Stimulated activated CD4-positive, alpha-beta T cell treated with anti-CD3 and anti-CD28 coated beads, TNF-alpha, amount 100 ng/mL, for 48 hours (primary cell): ENCODE results near the gene PPP1R1A.

ENCODE experiments used
- DNase-seq, 3 donors: peaks; one replicate each; pipeline ENCODE4 v3.0.0-alpha.2; 2020; ENCODE audit warnings: low read depth in 3 of 3

The PPP1R1A gene, protein sequence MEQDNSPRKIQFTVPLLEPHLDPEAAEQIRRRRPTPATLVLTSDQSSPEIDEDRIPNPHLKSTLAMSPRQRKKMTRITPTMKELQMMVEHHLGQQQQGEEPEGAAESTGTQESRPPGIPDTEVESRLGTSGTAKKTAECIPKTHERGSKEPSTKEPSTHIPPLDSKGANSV

DNA sequence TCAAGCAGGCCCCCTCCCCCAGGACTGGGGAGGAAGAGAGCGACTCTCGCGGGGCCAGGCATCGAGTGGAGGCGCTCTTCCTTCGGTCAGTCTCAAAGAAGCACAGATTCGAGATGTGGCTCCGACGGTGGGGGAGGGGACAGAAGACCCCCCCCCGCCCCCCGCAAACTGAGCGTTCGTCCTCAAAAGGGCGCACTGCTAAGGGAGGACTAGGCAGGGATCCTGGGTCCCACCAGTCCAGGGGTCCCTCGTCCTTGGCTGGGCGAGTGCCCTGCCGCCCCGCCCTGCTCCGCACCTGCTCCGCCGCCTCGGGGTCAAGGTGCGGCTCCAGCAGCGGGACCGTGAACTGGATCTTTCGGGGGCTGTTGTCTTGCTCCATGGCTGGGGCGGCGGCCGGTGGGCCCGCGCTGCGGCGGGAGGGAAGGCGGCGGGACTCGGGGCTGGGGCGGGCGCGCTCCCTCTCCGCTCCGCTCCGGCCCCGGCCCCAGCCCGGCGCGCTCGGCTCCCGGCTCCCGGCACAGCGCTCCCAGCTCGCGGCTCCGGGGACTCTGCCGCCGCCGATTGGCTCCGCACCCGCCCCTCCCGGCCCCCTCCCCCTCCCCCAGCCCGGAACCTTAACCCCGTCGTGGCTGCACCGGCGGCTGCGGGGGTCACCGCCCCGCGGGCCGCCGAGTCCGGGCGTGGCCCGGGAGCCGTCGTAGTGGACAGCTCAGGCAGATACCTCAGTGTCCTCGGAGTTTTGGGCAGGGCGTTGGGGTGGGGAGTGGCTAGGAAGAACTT is at the start of gene PPP1R1A:
Gene PPP1R1A, minus strand, starts transcription at position 550 of the 780 bp plus-strand sequence. Its CDS starts 171 bp downstream, at position 379.
- DNase-seq = no peak

DNA sequence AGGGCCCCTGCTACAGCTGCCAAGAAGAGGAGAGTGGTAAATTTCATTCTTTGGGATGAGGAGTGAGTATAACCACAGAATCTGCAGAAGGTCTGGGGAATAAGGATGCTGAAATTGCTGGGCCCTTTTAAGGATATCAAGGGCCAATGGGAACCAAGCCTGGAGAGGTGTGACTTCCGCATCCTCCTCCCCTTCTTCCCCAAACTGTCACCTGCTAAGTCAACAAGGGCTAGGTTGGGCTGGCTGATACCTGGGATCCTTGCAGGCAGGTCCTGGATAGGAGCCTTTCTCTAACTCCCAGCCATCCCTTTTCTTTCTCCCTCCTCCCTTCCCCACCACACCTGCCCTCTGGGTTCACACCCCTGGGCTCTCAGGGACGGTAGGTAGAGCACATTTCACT is 46.3 kb upstream of the PPP1R1A start, which contains the start of gene LACRT:
Gene LACRT, minus strand, starts transcription at position 101 of the 400 bp plus-strand sequence. Its CDS starts 54 bp downstream, at position 47.
- DNase-seq = no peak

DNA sequence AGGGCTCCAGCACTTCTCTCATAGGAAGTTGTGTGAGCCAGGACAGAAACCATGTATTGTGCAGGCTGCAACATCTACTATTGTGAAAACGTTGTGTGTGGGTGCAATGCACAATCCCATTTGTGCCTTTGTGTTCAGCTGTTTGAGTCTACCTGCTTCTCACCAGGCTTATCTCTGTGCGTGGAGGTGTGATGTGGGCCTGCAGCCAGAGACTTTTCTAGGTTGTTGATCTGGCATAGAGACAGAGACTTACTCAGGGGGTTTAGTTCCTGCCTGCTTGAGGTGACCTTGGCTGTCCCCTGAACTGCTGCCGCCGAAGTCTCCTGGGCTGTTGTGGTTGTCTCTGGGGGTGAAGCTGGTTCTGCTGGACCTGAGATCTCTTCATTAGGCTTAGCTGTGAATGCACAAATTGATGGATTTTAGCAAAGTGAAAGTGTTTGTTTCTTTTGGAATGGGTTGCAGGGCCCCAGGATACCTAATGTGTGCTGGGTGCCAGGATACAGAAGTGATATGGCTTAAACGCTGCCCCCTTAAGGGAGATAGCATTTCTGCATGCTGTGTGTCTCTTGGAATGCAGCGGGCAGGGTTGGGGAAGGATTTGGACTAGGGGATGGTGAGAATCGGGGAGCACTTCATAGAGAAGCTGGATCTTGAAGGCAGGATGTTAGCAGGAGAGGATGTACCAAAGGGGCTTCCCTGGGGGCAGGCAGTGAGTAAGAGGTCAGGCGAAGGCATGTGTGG is 43.7 kb upstream of the PPP1R1A start:
- no peak for DNase-seq

DNA sequence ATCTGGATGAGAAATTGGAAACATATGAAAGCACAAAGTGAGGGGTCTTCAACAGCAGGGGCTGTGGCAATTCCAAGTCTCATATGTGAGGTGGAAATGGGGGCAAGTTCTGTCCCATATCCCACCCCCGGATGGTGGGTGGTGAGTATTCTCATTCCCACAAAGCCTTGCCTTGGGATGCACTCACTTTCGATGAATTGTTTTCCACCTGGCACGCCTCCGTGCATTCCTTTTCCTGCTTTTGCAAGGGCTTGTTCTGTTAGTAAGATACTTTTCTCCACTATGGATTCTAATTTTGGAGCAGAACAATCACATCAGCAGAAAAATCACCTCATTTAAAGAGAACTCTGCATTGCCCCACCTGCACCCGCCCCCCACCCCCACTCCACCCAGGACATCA is 43.1 kb upstream of the PPP1R1A start:
- DNase-seq = no peak

DNA sequence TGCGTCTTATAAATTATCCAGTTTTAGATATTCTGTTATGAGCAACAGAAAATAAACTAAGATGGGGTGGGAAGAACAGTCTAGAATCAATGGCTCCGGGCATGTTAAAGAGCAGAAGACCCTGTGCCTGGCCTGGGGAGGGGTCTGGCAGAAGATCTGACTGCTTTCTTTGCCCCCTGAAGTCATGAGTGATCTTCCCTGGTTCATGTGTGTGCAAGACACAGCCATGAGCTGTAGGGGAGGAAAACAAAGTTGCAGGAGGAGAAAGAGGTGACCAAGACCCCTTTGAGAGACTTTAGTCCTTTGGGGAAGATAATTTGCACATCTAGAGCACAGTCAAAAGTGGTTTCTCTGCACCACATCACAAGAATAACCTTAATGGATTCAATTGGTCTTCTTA is 41.5 kb upstream of the PPP1R1A start:
- no peak for DNase-seq

DNA sequence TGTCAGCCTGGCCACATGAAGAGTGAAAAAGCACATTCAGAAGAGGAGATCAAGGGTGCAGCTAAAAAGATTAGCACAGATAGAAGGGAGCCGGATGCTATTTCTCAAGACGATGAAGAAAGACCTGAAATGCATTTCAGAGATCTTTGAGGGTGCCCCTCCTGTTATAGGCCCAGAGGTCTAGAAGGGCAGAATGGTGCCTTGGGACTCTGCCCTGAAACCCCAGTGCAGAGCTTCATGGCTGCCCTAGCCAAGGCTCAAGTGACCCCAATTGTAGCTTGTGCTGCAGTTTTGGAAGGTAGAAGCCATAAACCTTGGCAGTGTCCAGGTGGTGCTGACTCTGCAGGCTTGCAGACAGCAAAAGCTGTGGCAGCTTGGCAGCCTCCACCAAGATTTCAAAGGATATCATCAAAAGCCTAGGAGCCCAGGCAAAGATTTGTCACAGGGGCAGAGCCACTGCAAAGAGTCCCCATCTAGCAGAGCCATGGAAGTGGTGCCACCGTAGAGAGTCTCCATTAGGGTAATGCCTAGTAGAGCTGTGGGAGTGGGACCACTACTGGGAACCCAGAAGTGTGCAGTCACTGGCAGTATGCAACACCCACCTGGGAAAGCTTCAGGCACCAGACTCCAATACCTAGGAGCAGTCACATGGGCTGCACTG is 39.9 kb upstream of the PPP1R1A start:
- DNase-seq = no peak

DNA sequence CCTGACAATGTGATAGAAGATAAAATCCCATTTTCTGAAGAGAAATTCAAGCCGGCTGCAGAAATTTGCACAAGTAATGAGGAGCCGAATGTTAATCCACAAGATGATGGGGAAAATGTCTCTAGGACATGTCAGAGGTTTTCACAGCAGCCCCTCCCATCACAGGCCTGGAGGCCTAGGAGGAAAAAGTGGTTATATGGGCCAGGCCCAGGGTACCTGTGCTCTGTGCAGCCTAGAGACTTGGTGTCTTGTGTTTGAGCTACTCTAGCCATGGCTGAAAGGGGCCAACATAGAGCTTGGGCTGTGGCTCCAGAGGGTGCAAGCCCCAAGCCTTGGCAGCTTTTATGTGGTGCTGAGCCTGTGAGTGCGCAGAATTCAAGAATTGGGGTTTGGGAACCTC is 38.8 kb upstream of the PPP1R1A start:
- DNase-seq = no peak

DNA sequence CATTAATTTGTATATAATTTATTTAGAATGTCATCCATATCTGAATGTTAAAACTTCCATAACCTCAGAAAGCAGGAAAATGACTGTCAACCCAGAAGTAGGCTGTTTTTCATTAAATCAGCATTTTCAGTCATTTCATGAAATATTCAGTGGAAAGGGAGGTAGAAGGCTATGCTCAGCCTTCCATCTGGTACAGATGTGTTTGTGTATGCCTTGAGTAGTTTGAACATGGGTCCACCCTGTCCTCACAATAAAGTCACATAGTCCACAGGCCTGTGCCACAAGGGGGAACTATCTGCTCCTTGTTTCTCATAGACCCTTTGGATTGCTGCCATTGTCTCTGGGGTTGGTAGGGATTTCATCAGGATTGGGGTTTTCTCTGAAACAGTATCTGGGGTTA is 37.1 kb upstream of the PPP1R1A start:
- DNase-seq = no peak

DNA sequence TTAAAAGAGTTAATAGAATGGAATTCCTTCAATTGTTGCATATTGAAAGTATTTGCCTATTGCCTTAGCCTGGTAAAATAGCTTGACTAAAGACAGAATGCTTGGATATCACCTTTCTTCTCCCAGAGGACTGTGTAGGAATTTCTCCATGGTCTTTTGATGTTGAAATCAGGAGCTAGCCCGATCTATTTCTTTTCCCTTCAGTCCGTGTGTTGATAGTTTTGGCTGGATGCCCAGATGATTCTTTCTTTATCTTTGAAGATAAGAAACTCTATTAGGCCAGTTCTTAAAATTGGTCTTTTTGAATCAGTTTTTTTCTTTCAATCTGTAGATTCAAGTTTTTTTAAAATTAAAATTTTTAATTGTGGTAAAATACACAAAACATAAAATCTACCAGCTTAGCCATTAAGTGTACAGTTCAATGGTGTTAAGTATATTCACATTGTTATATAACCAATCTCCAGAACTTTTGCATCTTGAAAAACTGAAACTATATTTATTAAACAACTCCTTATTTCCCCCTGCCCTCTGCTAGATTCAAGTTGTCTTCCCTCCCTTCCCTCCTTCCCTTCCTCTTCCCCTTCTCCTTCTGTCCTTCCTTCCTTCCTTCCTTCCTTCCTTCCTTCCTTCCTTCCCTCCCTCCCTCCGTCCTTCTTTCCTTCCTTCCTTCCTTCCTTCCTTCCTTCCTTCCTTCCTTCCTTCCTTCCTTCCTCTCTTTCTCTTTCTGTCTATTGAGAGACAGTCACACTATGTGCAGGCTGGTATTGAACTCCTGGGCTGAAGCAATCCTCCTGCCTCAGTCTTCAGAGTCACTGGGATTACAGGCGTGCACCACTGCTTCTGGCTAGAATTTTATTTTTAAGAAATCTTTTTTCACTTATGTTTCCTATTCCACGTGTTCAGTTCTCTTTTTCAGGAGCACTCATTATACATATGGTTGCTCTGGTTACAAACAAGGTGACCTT is 36.1 kb upstream of the PPP1R1A start:
- DNase-seq = no peak

DNA sequence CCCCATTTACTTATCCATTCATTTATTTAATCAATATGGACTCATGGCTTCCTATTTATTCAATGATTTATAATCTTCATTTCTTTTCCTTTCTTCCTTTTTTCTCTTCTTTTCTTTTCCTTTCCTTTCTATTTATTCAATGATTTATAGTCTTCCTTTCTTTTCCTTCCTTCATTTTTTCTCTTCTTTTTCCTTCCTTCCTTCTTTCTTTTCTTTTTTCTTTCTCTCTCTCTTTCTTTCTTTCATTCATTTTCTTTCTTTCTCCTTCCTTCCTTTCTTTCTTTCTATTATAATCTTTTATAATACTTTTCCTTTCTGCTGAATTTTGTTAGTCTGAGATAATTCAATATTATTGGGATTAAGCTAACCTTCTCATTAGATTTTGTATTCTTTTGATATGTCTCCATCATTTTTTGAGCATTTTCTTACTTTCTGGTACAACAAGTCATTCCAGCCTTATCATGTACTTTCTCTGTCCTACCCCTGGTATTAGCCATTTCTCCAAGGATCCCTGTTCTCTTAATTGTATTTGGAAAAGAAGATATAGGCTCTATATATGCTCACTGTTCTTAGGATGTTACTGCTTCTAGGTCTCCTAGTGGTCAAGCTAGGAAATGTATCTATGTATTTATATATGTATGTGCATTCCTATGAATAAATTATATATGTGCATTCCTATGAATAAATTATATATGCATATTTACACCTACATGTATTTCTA is 34.2 kb upstream of the PPP1R1A start:
- no peak for DNase-seq

DNA sequence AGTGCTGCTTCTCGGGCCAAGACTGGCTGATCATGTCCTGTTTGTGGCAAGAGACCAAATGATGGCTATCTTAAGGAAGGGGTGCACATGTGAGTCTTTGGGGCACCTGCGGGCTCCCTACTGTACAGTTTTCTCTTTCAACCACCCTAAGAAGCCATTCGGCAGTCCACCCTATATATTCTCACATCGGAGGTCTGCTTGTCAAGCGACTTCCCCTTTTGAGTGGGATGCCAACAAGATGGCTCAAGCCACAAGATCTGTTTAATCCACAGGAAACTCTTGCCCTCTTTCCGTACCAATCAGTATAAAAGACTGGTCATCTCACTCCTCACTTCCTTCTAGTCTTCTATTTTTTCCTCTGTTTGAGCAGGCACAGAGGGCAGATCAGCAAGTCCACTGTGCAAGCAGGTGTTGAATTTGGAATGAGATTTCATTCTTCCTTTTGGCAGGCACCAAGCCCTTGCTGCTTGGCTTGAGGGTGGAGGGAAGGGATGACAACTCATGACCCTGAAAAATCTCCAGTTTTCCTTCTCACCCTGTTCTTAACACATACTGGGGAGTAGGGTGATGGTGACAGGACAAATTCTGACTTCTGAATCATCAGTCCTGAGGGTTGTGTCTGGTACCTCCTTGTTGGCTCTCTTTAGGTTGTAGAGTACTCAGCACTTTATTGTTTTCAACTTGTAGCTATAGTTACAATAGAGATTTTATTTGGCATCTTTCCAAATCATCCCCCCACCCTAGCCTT is 28.6 kb upstream of the PPP1R1A start:
- no peak for DNase-seq

DNA sequence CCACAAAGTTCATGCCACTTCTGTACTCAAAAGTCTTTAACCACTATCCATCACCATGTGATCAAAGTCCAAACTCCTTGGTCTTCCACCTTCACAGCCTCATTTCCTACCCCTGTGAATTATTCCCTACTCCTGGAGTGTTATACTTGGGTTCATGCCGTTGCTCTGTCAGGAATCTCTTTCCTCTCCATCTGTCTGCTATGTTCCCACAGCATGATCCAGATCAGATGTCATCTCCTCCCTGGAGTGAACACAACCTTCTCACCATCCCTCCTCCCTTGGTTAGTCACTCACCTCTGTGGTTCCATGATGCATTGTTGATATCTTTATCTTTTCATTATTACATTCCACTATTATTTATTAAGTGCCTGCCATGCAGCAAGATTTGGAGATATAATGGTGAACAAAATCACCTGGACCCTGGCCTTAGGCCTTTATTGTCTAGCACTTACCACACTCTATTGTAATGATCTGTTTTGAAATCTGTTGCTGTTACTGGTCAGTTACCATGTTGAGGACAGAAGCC is 23.8 kb upstream of the PPP1R1A start:
- DNase-seq = no peak

DNA sequence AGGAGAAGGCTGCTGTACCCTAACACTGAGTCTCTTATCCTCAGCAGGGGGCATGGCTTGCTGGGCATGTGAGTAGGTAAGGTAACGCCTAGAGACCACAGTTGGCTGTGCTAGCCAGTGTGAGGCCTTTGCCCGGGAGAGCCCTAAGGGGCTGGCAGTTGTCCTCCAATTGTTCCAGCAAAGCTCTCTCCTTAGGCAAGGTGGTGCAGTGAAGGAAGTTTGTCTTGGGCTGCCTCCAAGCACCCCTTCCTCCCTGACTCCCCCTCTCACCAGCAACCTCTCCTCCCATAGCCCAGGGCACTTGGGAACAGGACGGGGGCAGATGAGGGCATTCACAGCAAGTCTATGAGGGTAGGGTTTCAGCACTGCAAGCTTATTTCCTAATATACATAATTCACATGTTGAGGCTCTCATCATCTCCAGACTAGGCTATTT is 23.3 kb upstream of the PPP1R1A start:
- no peak for DNase-seq

DNA sequence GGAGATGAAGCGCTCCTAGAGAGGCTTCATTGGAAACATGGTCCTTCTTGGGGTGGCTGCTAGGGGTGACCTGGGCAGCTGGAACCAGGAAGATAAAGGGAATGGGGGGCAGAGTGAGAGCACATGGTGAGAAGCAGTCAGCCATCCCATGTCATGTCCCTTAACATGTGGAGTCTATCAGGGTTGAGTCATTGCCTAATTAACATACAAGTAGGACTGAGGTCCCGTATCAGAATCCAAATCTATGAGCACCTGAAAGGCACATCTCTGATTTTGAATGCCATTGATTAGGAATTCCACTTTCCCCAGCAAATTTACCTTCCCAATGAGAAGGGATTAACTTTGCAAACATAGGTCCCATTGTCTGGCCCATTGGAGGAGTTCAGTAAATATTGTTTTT is 20.3 kb upstream of the PPP1R1A start:
- DNase-seq = no peak

DNA sequence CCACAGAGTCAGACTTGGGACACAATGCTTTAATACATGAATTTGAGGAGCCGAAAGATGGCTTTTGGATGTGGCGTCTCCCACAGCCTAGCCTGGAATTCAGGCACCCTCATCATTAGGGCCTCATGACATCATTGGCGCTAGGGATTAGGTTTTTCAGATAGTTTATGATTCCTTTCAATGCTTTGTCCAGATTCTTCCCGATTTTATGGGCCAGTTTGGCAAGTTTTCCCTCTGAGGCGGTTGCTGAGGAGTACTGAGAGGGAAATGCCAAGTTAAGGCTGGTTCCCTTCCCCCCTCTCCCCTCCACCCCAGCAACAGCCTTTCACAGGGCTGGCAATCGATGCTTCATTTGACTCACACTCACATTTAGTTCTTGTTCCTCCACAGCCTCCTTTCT is 19.7 kb upstream of the PPP1R1A start:
- no peak for DNase-seq

DNA sequence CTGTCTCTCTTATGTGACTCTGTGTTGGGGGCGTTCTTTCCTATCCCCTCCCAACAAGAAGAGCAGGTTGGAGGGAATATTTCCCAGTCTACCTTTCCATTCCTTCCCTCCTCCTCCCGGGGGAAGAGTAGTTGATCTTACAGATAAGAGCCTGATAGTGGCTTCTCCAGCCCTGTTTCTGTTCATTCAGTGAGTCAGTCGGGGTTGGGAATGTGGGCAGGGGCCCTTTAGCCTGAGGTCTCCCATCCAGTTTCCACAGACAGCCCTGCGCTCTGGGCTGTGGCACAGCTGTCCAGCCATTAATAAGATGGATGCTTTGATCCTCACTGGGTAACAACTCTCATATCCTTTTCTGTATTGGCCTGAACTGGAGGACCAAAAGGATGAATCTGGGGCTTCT is 18.1 kb upstream of the PPP1R1A start:
- no peak for DNase-seq

DNA sequence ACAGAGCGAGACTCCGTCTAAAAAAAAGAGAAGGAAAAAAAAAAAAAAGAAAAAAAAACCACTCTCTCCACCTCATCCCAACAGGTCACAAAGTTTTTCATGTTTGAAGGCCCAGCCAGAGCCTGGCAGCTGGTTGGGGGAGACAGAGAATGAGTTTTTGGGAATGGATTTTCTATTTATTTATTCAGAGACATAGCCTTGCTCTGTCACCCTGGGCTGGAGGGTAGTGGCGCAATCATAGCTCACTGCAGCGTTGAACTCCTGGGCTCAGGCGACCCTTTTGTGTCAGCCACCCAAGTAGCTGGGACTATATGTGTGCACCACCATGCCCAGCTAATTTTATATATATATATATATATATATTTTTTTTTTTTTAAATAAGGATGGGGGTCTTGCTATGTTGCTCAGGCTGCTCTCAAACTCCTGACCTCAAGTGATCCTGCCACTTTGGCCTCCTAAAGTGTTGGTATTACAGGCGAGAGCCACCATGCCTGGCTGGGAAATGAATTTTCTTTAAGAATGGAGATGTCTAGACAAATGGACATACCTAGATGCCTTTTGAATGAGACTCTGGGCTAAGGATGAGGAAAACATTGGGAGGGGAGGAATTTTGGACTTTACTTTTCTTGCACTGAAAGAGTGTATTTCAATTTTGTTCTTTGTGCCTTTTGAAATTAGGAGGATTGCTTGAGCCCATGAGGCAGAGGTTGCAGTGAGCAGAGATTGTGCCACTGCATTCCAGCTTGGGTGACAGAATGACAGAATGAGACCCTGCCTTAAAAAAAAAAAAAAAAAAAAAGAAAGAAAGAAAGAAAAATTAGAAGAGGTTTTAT is 16.9 kb upstream of the PPP1R1A start:
- no peak for DNase-seq

DNA sequence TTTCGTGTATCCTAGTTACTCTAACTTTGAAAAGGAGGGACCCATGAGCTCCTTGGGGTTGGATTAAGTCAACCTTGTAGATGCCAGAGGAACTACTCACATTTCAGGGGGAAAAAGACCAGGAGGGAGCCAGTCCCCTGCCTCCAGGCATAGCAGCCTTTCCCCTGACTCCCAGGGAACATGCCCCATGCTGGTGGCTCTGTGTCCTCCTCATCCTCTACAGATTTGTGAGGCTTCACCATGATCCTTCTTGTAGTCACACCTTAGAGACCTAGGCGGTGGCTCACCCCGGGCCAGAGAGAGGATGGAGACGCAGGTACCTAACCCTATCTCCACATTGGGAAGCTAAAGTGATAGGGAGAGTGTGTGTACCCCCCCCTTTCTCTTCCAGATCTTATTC is 16.0 kb upstream of the PPP1R1A start:
- DNase-seq = no peak
